ENCODE measurements around the gene MYRIP.
"Not testable (repeated sequence)": the region's sequence is repeated elsewhere in the genome, so short reads cannot be mapped to it uniquely, and the experiment has no call there.

The MYRIP gene

DNA sequence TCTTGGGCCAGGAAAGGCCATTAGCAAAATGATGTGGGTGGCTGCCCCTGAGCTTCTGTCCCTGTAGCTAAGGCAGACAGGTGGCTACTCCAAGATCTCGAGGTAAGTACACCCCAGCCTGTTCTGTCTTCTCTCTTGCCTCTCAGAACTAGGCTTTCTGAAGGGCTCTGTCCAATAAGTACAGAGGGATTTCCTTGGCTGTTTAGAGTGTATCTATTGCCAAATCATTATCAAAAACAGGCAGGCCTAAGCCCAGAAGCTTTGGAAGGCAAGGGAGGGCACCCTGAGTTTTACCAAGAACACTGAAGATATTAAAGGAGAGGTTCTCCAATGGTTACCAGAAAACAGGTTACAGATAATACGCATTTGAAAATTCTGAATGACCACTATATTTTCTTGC is 156.6 kb downstream of the MYRIP start:
- no peak for DNase-seq (ENCODE audit: low read depth in 3 of 3)

DNA sequence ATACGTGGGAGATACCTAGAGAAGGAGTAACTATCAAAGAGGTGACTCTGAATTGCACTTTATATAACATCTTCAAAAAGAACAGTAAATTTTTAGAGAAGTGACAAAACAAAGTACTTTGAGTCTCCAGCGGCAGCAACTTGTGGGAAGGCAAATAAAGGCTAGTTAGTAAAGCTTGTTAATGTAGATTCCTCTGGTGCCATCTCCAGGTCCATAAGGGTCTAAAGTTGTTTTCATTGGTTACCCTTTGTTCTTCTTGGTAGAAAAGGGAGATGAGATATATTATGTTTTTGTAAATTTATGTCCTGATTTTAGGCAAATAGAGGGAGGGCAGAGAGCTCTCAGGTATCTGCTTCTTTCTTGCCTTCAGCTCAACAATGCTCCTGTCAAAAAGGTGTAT is 161.6 kb downstream of the MYRIP start:
- DNase-seq (ENCODE audit: low read depth in 3 of 3) = no peak

DNA sequence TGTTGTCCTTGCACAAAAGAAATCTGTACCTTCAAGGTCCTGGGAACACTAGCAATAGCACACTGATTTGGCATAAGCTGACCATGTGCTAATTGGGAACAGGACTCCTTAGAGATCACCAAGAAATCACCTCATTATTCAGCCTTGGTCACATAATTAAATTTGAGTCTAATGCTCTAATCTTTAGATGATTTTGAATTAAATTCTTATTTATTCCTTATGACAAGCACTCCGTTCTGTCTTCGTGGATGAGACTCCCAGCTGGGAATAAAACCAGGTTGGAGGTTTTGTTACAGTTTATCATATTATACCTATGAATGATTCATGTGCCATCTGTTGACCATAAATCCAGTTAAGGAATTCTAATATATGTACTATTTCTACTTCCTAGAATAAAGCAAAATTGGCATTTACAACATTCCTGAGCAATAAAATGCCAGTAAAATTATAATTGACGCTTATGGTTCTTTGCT is 162.2 kb downstream of the MYRIP start:
- DNase-seq (ENCODE audit: low read depth in 3 of 3) = no peak

DNA sequence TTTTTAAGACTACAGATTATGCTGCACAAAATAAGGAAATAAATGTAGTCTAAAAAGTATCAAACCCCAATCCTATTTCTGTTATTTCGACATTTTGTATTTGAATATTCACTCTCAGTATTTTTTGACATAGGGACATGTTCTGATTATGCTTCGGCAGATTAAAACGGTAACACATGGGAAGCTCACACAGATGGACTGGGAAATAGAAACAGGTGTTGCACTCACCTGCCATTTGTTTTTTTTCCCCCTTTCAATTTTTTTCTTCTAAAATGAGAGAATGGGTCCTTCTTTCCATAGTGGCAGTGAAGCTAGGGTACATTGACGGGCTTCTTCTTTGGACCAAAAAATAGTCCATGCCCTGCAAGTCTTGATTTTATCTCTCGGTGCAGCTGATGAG is 163.1 kb downstream of the MYRIP start:
- DNase-seq (ENCODE audit: low read depth in 3 of 3) = no peak

DNA sequence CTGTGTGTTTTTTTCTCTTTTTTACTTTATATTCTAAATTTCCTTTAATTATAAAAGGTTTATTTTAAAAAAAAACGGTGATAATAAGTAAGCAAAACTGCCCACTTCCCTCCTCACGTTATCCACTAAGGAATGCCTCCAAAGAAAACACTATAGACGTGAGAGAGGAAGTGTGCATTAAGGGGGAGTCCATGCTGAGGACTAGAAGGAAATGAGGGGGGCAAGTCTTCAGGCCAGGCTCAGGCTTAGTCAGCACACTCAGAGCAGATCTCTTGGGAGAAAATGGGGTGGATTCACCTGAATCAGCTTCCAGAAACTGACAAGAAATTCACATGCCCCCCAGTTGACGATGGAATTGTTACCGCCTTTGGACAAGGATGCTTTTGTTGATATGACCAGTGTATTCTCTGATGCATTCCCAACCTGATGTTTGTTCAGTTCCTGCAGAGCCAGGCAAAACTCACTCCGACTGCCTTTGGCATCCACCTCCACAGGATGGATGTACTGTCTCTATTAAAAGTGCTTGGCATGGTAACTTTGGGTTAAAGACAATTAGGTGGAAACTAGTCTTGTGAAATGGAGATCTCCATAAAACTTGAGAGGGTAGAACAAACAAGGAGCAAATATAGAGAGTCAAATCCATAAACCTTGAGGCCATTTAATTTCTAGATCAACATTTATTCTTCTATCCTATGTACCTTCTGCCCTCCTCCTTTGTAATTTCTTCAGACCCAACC is 167.8 kb downstream of the MYRIP start:
- no peak for DNase-seq (ENCODE audit: low read depth in 3 of 3)

DNA sequence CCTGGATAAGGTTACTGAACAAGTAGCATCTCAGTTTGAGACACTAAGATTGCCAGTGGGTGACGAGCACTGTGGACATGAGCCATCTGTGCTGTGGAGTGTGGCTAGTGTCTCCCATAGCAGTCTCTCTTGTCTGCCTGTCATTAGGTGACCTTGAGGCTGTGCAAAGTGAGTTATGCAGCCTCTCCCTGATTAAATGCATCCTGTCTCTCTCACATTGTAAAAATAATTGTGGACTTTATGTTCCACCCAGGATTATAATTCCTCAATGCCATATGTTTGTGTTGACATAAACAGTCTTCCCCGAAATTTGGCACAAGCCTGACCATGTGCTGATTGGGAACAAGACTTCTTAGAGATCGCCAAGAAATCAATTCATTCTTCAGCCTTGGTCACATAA is 168.9 kb downstream of the MYRIP start:
- DNase-seq (ENCODE audit: low read depth in 3 of 3) = no peak

DNA sequence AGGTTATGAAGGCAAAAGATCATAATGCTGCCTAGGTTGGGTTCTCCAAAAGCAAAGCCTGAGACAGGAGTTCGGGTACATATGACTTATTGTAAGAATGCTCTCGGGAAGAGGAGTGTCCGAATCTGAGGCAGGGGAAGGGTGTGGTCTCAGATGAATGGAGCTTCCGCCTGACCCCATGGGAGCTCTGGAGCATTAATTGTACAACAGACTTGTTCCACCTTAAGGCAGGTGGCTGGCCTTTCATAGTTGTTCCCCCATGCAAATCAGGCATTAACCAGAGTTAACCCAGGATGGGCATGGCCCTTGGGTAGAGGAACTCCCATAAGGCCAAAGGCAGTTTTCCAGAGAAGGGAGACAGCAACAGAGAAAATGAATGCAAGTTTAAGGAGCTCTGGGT is 170.6 kb downstream of the MYRIP start:
- DNase-seq (ENCODE audit: low read depth in 3 of 3) = no peak

DNA sequence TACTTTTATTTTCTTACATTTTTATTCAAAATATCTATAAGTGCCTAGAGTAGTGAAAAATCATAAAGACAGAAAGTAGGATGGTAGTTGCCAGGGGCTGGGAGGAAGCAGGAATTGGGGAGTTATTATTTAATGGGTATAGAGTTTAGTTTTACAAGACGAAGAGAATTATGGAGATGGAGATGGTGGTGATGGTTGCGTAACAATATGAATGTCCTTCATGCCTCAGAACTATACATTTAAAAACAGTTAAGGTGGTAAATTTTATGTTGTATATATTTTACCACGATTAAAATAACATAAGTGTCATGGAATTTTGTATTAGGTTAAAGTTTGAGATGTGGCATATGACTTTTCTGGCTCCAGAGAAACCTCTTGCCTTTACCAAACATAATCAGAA is 171.4 kb downstream of the MYRIP start:
- DNase-seq (ENCODE audit: low read depth in 3 of 3) = no peak

DNA sequence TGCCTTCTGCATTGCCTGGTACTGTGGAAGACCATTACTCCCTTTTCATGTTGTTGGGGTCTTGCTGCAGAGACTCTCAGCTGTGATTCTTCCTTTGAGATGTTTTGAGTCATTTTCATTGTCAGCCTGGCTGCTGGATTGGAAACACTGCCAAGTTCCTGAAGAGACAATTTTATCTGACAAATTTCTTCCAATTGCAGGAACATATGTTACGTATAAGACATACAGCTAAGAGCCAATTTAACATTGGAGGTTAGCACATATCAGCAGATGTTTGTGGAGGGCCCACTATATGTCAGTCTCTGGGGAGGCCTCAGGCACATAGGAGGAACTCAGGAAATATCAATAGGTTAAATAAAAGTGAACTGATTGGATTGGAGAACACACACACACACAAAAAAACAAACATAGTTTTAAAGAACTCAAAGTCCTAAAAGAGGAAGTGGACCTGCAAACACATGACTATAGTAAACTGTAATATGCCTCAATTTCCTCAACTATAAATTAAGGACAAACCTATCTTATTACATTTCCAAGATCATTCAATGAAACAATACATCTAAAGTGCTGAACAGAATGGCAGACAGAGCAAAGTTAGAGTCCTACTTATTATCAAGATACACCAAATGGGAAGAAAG is 172.3 kb downstream of the MYRIP start:
- DNase-seq (ENCODE audit: low read depth in 3 of 3) = no peak

DNA sequence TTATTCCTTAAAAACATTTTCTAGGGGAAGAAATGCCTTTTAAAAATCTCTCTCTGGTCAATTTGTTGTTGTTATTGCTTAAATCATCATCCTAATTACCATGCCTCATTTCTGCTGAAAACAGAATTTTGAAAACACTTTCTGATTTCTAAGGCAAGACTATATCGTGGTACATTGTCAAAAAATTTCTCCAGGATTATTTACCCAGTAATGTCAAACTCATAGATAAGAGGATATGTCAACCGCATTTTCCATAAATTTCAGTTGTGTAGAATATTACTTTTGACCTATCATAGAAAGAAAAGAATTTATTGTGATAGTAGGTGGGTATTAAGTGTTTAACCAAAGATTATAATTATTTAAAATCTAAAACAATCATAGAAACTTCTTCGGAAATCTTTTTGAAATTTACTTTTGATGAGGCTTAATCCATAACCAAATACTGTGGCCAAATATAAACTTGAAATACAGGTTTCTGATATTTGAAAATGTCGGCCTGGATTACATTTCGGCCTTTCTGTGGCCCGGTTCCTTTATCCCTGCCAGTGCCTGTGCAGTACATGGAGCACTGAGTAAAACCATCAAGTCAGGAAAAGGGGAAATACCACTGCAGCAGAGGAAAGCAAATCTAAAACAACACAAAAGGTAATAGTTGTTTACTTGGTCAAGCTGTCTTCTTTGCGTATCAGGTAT is 173.4 kb downstream of the MYRIP start:
- no peak for DNase-seq (ENCODE audit: low read depth in 3 of 3)

DNA sequence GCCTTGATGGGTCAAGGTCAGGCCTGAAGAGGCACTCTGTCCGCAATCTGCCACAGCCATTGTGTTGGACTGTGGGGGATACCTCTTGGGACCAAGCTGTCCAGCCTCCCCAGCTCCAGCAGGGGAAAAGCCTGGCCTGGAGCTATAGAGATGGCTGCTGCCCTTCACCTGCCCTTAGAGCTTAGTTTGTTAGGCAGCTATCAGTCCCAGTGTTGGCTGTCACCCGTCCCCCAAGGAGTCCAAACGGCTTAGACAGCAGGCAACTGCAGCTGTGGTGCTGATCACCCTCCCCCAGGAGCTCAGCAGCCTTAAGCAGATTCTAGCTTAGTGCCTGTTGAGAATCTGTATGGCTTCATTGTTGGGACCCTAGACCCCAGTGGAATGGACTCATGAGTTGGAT is 180.3 kb downstream of the MYRIP start:
- no peak for DNase-seq (ENCODE audit: low read depth in 3 of 3)

DNA sequence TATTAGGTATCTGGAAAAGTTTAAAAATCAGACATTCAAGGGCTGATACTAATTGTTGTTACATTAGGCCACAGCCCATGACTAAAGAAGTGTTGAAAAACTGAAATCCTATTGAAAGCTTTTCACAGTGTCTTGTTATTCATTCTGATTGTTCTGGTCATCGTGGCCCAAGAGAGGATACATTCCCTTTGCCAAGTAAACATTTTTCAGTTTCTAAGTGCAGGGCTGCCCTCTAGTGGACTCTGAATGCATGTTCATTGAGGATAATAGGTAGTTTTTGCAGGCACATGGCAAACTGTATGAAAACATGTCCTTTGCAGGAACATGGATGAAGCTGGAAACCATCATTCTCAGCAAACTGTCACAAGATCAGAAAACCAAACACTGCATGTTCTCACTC is 181.1 kb downstream of the MYRIP start:
- DNase-seq (ENCODE audit: low read depth in 3 of 3) = no peak

DNA sequence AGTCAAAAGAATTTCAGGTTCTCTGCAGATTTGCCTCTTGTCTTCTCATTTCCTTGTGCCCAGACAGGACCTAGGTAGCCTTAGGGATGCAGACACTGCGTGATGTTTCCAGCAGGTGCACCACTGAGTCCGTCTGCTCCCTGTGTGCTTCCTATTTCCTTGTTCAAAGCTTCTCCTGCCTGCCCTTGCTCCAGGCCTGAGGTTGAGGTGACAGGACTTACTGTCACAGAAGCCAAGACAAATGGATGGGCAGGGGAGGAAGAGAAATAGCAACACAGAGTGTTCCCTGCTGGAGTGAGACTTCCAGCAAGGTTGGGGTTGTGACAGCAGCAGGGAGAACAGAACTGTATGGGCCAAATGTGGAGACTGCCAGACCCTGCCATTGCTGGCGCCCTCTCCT is 199.4 kb downstream of the MYRIP start:
- no peak for DNase-seq (ENCODE audit: low read depth in 3 of 3)

DNA sequence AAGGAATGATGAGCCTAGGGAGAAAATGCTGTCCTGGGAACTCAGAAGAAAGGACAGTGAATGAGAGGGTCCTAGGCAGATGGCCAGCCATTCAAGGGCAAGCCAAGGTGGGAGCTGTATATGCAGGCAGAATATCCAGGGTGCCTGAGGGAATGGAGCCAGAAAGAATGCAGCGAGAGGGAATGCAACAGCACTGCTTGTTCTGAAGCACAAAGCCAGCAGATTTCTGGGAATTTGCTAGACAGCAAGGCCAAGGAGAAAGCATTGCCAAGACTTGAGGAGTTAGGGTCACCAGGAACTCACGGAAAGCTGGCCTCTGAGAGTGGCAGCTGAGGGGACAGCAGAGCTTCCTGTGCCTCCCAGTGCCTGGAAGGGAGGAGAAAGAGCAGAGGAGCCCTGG is 200.6 kb downstream of the MYRIP start:
- DNase-seq (ENCODE audit: low read depth in 3 of 3) = no peak

DNA sequence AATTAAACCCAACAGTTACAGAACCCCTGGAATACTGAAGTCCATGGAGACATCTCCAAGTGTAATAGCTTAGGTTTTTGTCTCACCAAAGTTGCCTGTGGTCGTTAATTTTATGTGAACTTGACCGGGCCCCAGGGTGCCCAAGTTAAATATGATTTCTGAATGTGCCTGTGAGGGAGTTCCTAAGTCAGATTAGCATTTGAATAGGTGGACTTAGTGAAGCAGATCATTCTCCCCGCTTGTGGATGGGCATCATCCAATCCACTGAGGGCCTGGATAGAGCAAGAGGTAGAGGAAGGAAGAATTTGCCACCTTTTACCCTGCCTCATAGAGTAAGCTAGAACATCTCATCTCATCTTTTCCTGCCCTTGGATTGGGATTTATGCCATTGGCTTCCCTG is 203.0 kb downstream of the MYRIP start:
- no peak for DNase-seq (ENCODE audit: low read depth in 3 of 3)

DNA sequence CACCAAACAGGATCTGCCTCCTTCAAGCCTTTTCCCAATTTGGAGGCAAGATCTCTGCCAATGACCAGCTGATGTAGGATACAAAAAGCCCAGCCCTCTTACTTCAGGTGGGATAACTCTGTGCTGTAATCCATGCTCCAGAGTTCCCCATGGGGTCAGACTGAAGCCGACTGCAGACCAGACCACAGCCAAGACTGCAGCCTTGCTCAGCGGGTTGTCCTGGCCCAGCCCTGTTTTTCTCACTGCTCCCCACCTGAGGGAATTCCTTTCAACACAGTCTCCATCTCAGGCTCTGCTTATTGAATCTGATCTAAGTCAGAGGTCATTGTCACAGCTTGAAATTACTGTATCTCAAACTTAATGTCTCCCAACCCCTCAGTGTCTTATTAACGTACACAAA is 207.0 kb downstream of the MYRIP start:
- DNase-seq (ENCODE audit: low read depth in 3 of 3) = no peak

DNA sequence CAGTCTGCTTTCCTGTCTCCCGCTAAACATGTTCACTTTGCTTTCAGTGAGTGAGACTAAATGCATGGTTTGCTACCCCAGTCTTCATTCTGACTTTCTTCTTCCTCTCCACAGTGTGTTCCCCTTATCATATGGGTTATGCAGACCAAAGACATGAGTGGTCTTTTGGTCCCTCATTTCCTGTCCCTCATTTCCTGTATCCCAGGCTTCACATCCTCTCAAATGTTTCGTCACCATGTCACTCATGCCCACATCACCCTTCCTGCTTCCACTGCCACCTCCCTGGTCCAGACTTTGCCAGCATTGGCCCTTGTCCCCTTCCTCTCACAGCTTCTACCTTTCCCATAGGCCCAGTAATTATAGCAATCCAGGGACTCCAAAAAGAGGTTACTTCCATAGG is 209.0 kb downstream of the MYRIP start:
- no peak for DNase-seq (ENCODE audit: low read depth in 3 of 3)

DNA sequence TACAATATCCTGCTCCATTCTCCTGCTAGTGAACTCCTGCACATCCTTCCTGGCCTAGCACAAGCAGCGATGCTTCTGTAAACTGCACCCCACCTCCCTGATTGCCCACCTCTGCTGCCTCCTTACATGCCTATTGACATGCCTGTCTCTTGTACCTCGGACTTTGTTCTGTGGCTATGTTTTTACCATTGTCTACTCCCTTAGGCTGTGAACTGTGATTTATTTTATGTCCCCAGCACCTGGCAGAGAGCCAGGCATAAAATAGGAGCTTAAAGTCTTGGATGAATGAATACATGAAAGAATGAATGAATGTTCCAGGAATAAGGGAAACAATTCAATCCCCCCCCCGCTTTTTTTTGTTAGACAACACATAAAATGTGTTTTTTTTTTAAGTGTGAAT is 210.0 kb downstream of the MYRIP start:
- DNase-seq (ENCODE audit: low read depth in 3 of 3) = no peak

DNA sequence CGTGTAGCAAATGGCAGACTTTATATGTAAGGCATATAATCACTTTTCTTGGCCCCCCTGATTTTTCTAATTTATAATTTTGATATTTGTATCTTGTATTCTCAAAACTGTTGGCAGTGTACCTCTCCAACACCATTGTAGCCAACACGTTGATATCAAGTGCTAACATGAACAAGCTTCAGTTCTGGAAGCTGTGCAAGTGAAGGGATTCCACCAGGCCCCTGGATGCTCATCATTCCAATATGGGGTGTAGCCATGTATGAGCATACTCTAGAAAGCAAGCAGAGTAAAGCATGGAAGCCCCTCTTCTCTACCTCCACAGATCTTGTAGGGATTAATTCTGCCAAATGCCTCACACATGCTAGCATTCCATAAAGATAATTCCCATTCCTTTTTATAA is 211.3 kb downstream of the MYRIP start:
- DNase-seq (ENCODE audit: low read depth in 3 of 3) = no peak

DNA sequence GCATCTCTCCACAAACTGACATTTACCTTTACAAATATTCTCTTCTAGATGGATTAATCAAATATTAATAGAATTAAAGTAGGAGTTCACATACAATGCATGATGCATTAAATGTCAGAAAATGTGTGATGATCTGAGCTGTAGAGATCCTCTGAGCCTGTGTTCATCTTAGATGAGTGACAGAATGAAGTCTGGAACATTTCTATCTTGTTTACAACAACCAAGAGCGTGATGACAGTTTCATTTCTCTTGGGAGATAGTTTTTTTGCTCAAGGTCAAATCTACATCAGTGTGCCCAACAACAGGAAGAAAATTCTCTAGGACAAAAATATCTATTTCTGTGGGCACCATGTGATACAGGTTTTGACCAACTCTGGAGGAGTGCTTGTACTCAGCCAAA is 211.9 kb downstream of the MYRIP start:
- no peak for DNase-seq (ENCODE audit: low read depth in 3 of 3)

DNA sequence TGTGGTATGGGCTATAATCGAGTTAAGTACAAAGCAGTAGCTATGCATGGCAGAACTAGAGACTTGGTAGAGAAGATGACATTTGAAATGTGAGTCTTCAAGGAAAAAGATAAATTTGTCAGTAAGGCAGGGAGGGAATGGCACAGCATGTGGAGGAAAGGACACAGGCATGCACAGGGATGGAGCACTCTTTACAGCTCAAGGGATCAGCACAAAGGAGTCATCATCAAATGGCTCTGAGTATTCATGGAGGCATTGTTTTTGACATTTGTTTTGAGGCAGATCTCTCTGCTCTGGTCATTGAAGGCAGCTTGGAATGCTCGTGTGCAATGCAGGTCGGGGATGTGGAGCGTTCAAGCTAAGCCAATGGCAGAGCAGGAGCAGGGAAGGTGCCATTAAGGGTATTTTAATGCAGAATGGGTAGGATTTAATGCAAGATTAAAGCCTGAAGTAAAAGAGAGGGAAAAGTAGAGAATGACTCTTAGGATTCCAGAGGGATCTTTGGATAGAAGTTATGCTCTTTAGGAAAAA is 213.0 kb downstream of the MYRIP start:
- no peak for DNase-seq (ENCODE audit: low read depth in 3 of 3)

DNA sequence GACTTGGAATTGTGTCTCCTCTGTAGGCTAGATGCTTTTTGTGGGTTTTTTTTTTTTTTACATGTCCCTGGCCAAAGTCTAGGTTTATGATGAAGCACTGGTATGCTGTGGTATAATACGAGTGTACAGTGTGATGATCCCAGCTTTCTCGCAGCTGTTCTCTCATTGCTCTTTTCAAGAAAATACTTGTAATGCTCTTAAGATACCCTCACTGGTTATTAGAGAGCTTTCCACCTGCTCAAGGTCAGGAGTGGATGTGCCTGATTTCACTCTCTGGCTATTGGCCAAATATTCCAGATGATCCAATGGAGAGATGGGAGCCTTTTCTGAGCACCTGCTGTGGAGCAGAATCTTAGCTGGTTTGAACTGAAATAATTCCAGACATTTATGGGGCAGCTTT is 215.1 kb downstream of the MYRIP start:
- no peak for DNase-seq (ENCODE audit: low read depth in 3 of 3)

DNA sequence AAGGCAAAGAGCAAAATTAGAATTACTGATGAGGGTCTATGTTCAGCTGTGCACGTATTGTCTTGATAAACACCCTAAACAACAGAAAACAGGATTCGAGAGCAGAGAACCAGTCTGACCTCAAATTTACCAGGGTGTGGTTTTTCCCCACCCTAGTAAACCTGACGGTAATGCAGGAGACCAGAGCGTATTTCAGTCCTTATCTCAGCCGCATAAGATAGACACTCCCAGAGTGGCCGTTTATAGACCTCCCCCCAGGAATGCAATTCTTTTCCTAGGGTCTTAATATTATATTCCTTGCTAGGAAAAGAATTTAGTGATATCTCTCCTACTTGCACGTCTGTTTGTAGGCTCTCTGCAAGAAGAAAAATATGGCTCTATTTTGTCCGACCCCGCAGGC is 216.5 kb downstream of the MYRIP start:
- not testable (repeated sequence) for DNase-seq (ENCODE audit: low read depth in 3 of 3)
